GM19193 (cell line): ENCODE measurements around the gene KISS1.

Experiments
- POLR2A ChIP-seq: IDR thresholded peaks from 4 replicates; pipeline ENCODE4 v1.6.1; 2011; ENCODE audit not compliant: insufficient read depth, insufficient read length; ENCODE audit errors: extremely low read depth

Gene KISS1

GRCh38 chr1:204186597-204186996 lies 9.7 kb downstream of the KISS1 start:
- TF ChIP-seq POLR2A, result no peak

GRCh38 chr1:204181116-204181515 lies 15.2 kb downstream of the KISS1 start:
- TF ChIP-seq POLR2A, result no peak

GRCh38 chr1:204180133-204180532 lies 16.2 kb downstream of the KISS1 start:
- TF ChIP-seq POLR2A, result no peak

GRCh38 chr1:204178487-204179281 lies 17.6 kb downstream of the KISS1 start:
- TF ChIP-seq POLR2A, result no peak

- TF ChIP-seq POLR2A, result no peak
Measured at GRCh38 chr1:204177133-204177532, 19.2 kb downstream of the KISS1 start.

- no peak for TF ChIP-seq POLR2A
Measured at GRCh38 chr1:204176049-204176448, 20.2 kb downstream of the KISS1 start.

GRCh38 chr1:204174958-204175357 lies 21.3 kb downstream of the KISS1 start:
- no peak for TF ChIP-seq POLR2A

GRCh38 chr1:204172404-204173029 lies 23.8 kb downstream of the KISS1 start:
- no peak for TF ChIP-seq POLR2A

- TF ChIP-seq POLR2A, result no peak
Measured at GRCh38 chr1:204171751-204172178, 24.5 kb downstream of the KISS1 start.

GRCh38 chr1:204170494-204171155 lies 25.7 kb downstream of the KISS1 start:
- TF ChIP-seq POLR2A, result no peak

GRCh38 chr1:204169858-204170257 lies 26.4 kb downstream of the KISS1 start:
- TF ChIP-seq POLR2A, result no peak

GRCh38 chr1:204167730-204168129 lies 28.6 kb downstream of the KISS1 start:
- no peak for TF ChIP-seq POLR2A

- no peak for TF ChIP-seq POLR2A
Measured at GRCh38 chr1:204166219-204166618, 30.1 kb downstream of the KISS1 start, which contains the start of gene REN. TSS of gene REN (minus strand) at chr1:204166337. CDS start at chr1:204166293, 44 bp downstream.

GRCh38 chr1:204162494-204163074 lies 33.7 kb downstream of the KISS1 start:
- TF ChIP-seq POLR2A, result no peak

- TF ChIP-seq POLR2A, result no peak
Measured at GRCh38 chr1:204161609-204162493, 34.4 kb downstream of the KISS1 start.

GRCh38 chr1:204157962-204158361 lies 38.3 kb downstream of the KISS1 start:
- TF ChIP-seq POLR2A, result no peak
